HepG2 (cell line): ENCODE data around the gene GPR55.

ENCODE experiments used
- MBD4 ChIP-seq: IDR thresholded peaks from 2 replicates; pipeline ENCODE4 v1.6.1; 2012; ENCODE audit warnings: low read length, inconsistent platforms, borderline replicate concordance
- SP1 ChIP-seq, 2 experiments: fragments of 450-650 bp in 1 of 2; sonication (generic) in 1 of 2; formaldehyde crosslinking in 1 of 2; IDR thresholded peaks; 2 replicates each; pipeline versions ENCODE4 v1.4.0 to v1.6.1; 2016 to 2020; ENCODE audit warnings: missing genetic modification reagents in 1 of 2
- TCF7 ChIP-seq: sonication (generic); IDR thresholded peaks from 2 replicates; pipeline ENCODE4 v1.6.1; 2016; ENCODE audit warnings: antibody characterized with exemption, low read depth
- TF ChIP-seq, protein P1 (sequence below): sonication (generic); formaldehyde crosslinking; IDR thresholded peaks from 2 replicates; pipeline ENCODE4 v1.5.1; 2020; ENCODE audit warnings: mild to moderate bottlenecking, missing genetic modification reagents, moderate library complexity

DNA sequence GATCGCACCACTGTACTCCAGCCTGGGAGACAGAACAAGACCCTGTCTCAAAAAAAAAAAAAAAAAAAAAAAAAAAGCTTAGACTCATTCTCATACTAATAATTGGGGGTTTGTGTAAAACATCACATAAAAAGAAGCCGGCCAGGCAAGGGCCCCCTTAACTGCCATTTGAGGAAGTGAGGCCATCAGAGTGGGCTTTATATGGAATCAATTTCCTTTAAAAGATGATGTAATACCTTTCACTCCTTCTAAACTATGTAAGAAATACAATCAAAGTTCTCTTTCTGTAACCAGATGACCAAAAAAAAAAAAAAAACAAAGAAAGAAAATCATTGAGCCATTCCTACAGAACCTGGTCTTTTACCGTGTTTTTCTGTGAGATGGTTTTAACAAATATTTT lies 13.1 kb upstream of the GPR55 start:
- TF ChIP-seq SP1 (IDR thresholded peaks at IDR 0.05), result no peak
- TF ChIP-seq SP1 (CRISPR knock-in tag; IDR thresholded peaks at IDR 0.05), result no peak
- TF ChIP-seq MBD4, result no peak
- TF ChIP-seq, protein P1, sequence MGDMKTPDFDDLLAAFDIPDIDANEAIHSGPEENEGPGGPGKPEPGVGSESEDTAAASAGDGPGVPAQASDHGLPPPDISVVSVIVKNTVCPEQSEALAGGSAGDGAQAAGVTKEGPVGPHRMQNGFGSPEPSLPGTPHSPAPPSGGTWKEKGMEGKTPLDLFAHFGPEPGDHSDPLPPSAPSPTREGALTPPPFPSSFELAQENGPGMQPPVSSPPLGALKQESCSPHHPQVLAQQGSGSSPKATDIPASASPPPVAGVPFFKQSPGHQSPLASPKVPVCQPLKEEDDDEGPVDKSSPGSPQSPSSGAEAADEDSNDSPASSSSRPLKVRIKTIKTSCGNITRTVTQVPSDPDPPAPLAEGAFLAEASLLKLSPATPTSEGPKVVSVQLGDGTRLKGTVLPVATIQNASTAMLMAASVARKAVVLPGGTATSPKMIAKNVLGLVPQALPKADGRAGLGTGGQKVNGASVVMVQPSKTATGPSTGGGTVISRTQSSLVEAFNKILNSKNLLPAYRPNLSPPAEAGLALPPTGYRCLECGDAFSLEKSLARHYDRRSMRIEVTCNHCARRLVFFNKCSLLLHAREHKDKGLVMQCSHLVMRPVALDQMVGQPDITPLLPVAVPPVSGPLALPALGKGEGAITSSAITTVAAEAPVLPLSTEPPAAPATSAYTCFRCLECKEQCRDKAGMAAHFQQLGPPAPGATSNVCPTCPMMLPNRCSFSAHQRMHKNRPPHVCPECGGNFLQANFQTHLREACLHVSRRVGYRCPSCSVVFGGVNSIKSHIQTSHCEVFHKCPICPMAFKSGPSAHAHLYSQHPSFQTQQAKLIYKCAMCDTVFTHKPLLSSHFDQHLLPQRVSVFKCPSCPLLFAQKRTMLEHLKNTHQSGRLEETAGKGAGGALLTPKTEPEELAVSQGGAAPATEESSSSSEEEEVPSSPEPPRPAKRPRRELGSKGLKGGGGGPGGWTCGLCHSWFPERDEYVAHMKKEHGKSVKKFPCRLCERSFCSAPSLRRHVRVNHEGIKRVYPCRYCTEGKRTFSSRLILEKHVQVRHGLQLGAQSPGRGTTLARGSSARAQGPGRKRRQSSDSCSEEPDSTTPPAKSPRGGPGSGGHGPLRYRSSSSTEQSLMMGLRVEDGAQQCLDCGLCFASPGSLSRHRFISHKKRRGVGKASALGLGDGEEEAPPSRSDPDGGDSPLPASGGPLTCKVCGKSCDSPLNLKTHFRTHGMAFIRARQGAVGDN (CRISPR knock-in tag), result no peak
- no peak for TF ChIP-seq TCF7
